Stimulated activated CD4-positive, alpha-beta T cell treated with anti-CD3 and anti-CD28 coated beads, TNF-alpha, amount 100 ng/mL, for 1 hour (primary cell): ENCODE data around the gene SKAP1.
"Not testable (repeated sequence)": the region's sequence is repeated elsewhere in the genome, so short reads cannot be mapped to it uniquely, and the experiment has no call there.

ENCODE experiments used
- DNase-seq, 3 donors: peaks; one replicate each; pipeline ENCODE4 v3.0.0-alpha.2; 2020; ENCODE audit warnings: low read depth in 3 of 3, low spot score in 1 of 3

The SKAP1 gene

DNA sequence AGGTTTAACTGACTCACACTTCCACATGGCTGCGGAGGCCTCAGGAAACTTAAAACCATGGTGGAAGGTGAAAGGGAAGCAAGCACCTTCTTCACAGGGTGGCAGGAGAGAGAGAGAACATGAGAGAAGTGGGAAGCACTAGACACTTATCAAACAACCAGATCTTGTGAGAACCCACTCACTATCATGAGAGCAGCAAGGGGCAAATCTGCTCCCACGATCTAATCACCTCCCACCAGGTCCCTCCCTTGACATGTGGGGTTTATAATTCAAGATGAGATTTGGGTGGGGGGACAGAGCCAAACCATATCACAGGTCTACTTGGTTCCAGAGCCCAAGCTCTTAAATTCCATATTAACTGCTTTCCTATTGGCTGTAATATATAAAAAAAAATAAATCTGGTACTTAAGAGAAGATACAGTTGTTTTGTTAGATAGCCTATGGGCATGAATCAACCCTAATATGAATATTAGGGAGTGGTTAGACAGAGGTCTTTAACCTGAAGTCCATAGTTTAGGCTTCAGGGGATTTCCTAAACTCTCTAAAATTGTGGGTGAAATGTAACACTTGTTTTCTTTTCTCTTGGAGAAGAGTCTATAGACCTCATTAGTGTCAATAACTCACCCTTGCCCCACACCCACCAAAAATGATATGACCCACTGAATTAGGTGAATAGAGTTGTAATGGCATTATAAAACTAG lies 56.7 kb downstream of the SKAP1 start:
- DNase-seq: no peak

- not testable (repeated sequence) for DNase-seq
Observed at GRCh38 chr17:48368967-48369366, 61.0 kb downstream of the SKAP1 start.

DNA sequence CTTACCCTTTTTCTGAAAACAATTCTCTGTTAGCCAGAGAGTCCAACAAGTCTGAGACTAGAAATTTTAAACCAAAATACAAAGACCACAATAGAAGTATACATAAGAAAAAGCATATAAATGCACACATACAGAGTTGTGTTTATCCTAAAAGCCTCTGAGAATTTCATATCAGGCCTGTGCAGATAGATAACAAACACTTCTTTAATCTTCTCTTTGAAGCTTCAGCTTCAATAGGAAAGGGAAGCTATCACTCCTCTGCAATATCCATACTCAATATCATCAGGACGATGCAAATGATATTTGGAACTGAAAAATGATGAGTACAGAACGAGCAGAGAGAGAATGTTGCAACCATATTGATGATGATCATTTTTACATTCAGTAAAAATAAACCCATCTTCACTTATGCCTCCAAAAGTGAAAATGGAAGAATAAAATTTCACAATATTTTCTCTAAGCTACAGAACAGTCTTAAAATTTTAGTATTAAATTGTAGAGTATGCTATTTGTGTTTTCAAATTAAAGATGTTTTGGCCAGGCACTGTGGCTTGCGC lies 61.6 kb downstream of the SKAP1 start:
- no peak for DNase-seq

DNA sequence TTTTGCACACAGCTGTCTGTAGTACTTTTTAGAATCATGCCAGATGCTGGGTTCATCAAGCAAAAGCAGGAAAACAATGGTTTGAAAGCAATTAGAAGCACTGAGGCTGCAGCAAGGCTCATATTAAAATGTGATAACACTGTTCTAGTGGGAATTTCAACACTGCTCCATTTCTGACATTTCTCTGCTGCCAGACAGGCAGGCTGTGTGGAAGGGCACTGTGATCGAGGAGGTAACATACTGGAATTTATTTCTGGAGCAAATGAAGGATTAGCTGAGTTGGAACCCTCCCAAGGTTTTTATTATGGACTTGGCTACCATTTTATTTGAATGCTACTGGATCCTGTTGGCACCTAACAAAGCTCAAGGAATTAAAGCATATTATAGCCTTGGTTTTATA lies 66.9 kb downstream of the SKAP1 start:
- no peak for DNase-seq

GRCh38 chr17:48360861-48361633 lies 69.0 kb downstream of the SKAP1 start:
- DNase-seq: not testable (repeated sequence)

- no peak for DNase-seq
Observed at GRCh38 chr17:48357779-48358602, 72.0 kb downstream of the SKAP1 start.

GRCh38 chr17:48356866-48357265 lies 73.1 kb downstream of the SKAP1 start:
- DNase-seq: no peak

GRCh38 chr17:48352630-48353029 lies 77.4 kb downstream of the SKAP1 start:
- DNase-seq: no peak

DNA sequence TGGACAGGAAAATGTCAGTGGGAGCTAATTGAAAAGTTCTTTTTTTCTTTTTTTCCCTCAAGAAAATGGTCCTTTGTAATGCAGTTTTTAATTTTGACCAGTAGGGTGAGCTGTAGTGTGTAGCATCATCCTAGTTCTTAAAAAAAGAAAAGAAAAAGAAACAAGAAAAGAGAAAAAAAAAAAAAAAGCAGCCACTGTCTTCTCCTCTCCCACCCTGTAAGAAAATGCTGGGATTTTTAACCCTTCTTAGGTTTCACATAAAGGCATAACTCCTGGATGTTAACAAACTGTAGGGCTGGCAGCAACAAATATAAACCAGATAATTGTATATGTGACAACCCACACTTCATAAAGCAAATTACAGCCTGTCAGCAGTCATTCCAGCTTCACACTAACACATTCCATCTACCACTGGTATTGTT lies 78.1 kb downstream of the SKAP1 start:
- DNase-seq: no peak

- no peak for DNase-seq
Observed at GRCh38 chr17:48348352-48348751, 81.7 kb downstream of the SKAP1 start.

DNA sequence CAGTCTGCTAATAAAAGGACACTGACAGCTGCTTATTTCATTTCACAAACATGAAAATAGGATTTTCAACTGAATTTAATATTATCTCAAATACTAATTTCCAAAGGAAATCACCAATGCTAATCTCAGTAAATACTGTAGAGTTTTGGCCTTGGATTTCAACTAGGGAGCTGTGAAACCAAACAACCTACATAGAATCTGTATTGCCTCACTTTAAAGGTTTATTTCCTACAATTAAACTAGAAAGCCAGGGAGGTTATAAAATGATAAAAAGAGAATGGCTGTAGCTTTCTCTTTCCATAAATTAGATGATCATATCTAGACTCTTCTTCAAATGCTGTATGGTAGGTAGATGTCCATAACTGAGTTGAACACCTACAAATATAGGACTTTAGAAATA lies 82.8 kb downstream of the SKAP1 start:
- no peak for DNase-seq

- DNase-seq: no peak
Observed at GRCh38 chr17:48344251-48344650, 85.8 kb downstream of the SKAP1 start.

DNA sequence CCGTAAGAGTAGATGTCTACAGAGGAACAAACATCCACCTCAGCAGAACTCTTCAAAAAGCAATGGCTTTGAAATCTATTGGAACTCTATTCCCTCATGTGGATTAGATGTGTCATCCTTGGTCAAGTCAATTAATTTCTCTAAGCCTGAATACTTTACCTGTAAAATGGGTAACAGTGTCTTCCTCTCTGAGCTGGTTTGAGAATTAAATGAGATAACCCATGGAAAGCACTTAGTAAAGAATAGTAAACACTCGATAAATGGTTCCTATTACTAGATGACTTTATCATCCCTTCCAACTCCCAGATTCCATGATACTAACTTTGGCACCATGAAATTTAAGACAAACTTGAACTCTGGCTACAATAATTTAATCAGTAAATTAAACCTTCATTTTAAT lies 89.1 kb downstream of the SKAP1 start:
- DNase-seq: no peak

- no peak for DNase-seq
Observed at GRCh38 chr17:48338720-48339119, 91.3 kb downstream of the SKAP1 start.

- DNase-seq: not testable (repeated sequence)
Observed at GRCh38 chr17:48337903-48338302, 92.1 kb downstream of the SKAP1 start.

- DNase-seq: no peak
Observed at GRCh38 chr17:48336986-48337385, 93.0 kb downstream of the SKAP1 start.

DNA sequence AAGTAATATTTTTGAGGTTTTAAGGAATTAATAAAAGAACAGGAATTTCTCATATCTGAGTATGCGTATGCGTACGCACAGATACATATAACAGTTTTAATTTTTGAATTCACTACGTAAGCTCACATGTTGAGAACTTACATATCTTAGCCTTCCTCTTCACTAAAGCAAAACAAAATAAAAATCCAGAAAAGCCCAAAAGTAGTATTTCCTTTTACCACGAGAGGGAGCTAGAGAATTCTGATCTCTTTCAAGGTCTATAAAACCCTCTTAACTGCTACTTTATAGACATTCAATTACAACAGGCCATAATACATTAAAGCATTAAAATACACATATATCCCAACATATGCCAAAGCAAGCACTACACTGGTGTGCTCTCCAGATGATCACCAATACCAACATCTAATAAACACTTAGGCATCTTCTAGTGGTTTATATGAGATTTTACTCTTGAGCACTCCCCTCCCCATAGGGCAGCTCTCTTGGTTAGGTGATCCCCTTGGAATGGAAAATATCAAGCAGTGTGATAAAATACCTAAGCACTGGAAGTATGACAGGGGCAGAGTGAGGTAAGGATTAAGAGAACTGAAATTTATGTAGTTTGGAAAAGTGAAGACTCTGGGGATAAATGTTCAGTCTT lies 94.0 kb downstream of the SKAP1 start:
- DNase-seq: no peak

- no peak for DNase-seq
Observed at GRCh38 chr17:48335146-48335784, 94.7 kb downstream of the SKAP1 start.

GRCh38 chr17:48333034-48333530 lies 96.9 kb downstream of the SKAP1 start:
- DNase-seq: no peak

DNA sequence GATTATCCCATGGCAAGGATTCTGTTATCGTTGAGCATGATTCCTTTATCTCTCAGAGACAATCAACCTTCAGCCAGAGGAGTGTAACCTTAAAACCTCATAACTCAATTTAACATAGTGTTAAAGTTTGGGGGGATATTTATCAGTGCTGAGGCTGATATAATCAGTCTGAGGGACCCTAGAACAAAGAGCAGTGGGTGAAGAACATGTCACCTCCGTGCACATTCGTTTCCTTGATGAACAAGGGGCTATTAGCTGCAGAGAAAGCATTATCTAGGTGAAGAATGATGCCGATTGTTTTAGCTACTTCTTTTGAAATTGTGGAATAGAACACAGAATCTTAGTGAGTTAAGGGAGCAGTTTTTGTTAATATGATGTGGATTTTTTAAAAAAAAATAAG lies 99.1 kb downstream of the SKAP1 start:
- DNase-seq: no peak
